ENCODE measurements around the gene NXPE3.

GRCh38 chr3:101835676-101836075 is 56.7 kb downstream of the NXPE3 start:
- TF ChIP-seq CTCF (optimal IDR thresholded peaks at IDR 0.05 in 1 of 3, IDR thresholded peaks at IDR 0.05 in 1 of 3, conservative IDR thresholded peaks at IDR 0.05 in 1 of 3; ENCODE audit: extremely low read depth in 1 of 3, insufficient read depth in 2 of 3, low read length in 3 of 3) (no peak), EZH2 (IDR thresholded peaks at IDR 0.05; ENCODE audit: low read length) (no peak)

Measured in keratinocyte (primary cell).